Fibroblast of lung (primary cell): ENCODE measurements around the gene MFN2. TPM values are rescaled to one million over a fixed set of nuclear protein-coding genes. Genes with fewer than 3 reads are reported as not detected.

Experiments
- DNase-seq, 2 donors: peaks; one replicate each; pipeline versions ENCODE4 v3.0.0 to v3.0.0-alpha.2; 2010; ENCODE audit warnings: low read depth in 2 of 2
- H2AFZ ChIP-seq: 2 replicates; pipeline ENCODE4 v1.5.1; 2012; ENCODE audit warnings: low read length, control low read depth, inconsistent platforms
- H3K27ac ChIP-seq: 2 replicates; pipeline ENCODE4 v1.5.1; 2011; ENCODE audit warnings: low read length, control low read depth; ENCODE audit not compliant: insufficient read depth
- H3K27me3 ChIP-seq: 2 replicates; pipeline ENCODE4 v1.5.1; 2011; ENCODE audit warnings: mild to moderate bottlenecking, low read length; ENCODE audit not compliant: control insufficient read depth, insufficient read depth
- H3K36me3 ChIP-seq: 2 replicates; pipeline ENCODE4 v1.5.1; 2011; ENCODE audit warnings: low read length; ENCODE audit not compliant: control insufficient read depth, insufficient read depth
- H3K4me1 ChIP-seq: 2 replicates; pipeline ENCODE4 v1.5.1; 2011; ENCODE audit warnings: low read length; ENCODE audit not compliant: control insufficient read depth, insufficient read depth; ENCODE audit errors: extremely low read depth
- H3K4me2 ChIP-seq: 2 replicates; pipeline ENCODE4 v1.5.1; 2011; ENCODE audit warnings: low read length, control low read depth; ENCODE audit not compliant: insufficient read depth; ENCODE audit errors: extremely low read depth
- H3K4me3 ChIP-seq, 4 experiments: fragments of 200-600 bp in 1 of 4; sonication (generic) in 1 of 4; replicated peaks in 1 of 4; 2 replicates each; pipeline ENCODE4 v1.5.1; 2011 to 2016; ENCODE audit warnings: low read length in 4 of 4, low read depth in 3 of 4, mild to moderate bottlenecking in 3 of 4, control low read depth in 2 of 4, inconsistent platforms in 1 of 4, mixed read lengths in 1 of 4; ENCODE audit not compliant: insufficient read depth in 1 of 4; ENCODE audit errors: control extremely low read depth in 1 of 4
- H3K79me2 ChIP-seq: 2 replicates; pipeline ENCODE4 v1.5.1; 2012; ENCODE audit warnings: mild to moderate bottlenecking, low read length, inconsistent platforms; ENCODE audit not compliant: control insufficient read depth, insufficient read depth
- H3K9ac ChIP-seq: 2 replicates; pipeline ENCODE4 v1.5.1; 2011; ENCODE audit warnings: mild to moderate bottlenecking, low read length, control low read depth; ENCODE audit not compliant: insufficient read depth
- H3K9me3 ChIP-seq: 2 replicates; pipeline ENCODE4 v1.5.1; 2012; ENCODE audit warnings: low read depth, low read length; ENCODE audit not compliant: control insufficient read depth, insufficient read depth
- H4K20me1 ChIP-seq: 2 replicates; pipeline ENCODE4 v1.5.1; 2011; ENCODE audit warnings: low read length; ENCODE audit not compliant: control insufficient read depth, insufficient read depth; ENCODE audit errors: extremely low read depth
- EZH2 ChIP-seq: IDR thresholded peaks from 2 replicates; pipeline ENCODE4 v1.5.1; 2012; ENCODE audit warnings: low read length, control low read depth, mild to moderate bottlenecking; ENCODE audit errors: missing control alignments
- polyA plus RNA-seq, 2 donors: library from polyadenylated mRNA; depleted of rRNA in 1 of 2; stranded (reverse) in 1 of 2; unstranded in 1 of 2; fragments of >200 nt; gene quantifications; 2 replicates each; pipeline ENCODE4 v1.2.1, GENCODE V29; 2011 to 2012; ENCODE audit warnings: missing spikeins in 1 of 2
- total RNA-seq: library from RNA; depleted of rRNA; stranded (reverse); fragments of >200 nt; gene quantifications from 2 replicates; pipeline ENCODE4 v1.2.1, GENCODE V29; 2014
- TF ChIP-seq, protein P1 (sequence below), 2 donors: IDR thresholded peaks in 1 of 2; conservative IDR thresholded peaks in 1 of 2; 1 replicate in 1 of 2; 2 replicates in 1 of 2; pipeline ENCODE4 v1.5.1; 2011 to 2012; ENCODE audit warnings: low read length in 2 of 2, control low read depth in 1 of 2, inconsistent platforms in 1 of 2, low read depth in 1 of 2, mild to moderate bottlenecking in 1 of 2

MFN2 gene
- total and polyA plus RNA-seq, 2 donors (not counting 1 experiment from before 2014, with no cell fraction given), result 50.6 to 52.5 TPM

- TF ChIP-seq EZH2, result no peak
- TF ChIP-seq, protein P1, sequence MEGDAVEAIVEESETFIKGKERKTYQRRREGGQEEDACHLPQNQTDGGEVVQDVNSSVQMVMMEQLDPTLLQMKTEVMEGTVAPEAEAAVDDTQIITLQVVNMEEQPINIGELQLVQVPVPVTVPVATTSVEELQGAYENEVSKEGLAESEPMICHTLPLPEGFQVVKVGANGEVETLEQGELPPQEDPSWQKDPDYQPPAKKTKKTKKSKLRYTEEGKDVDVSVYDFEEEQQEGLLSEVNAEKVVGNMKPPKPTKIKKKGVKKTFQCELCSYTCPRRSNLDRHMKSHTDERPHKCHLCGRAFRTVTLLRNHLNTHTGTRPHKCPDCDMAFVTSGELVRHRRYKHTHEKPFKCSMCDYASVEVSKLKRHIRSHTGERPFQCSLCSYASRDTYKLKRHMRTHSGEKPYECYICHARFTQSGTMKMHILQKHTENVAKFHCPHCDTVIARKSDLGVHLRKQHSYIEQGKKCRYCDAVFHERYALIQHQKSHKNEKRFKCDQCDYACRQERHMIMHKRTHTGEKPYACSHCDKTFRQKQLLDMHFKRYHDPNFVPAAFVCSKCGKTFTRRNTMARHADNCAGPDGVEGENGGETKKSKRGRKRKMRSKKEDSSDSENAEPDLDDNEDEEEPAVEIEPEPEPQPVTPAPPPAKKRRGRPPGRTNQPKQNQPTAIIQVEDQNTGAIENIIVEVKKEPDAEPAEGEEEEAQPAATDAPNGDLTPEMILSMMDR (conservative IDR thresholded peaks at IDR 0.05 in 1 of 2, IDR thresholded peaks at IDR 0.05 in 1 of 2; ENCODE audit: low read depth in 1 of 2, low read length in 2 of 2), result no peak
- peaks cover 21% of the 10 kb centered on the region for H3K79me2 ChIP-seq
- no peaks in the 10 kb centered on the region for H3K9me3 ChIP-seq
- H3K36me3 ChIP-seq, result peaks cover 4% of the 10 kb centered on the region
- H3K27ac ChIP-seq, result peak overlapping the region; percentile 87
- DNase-seq, result no peak
- peak overlapping the region in 3 of 4 experiments; percentile 35 to 98 (median 42) for H3K4me3 ChIP-seq
- H3K9ac ChIP-seq, result peak overlapping the region; percentile 27
- H3K4me1 ChIP-seq, result peaks cover 16% of the 10 kb centered on the region
- H3K27me3 ChIP-seq, result no peaks in the 10 kb centered on the region
- H4K20me1 ChIP-seq, result no peaks in the 10 kb centered on the region
- peak overlapping the region; percentile 81 for H3K4me2 ChIP-seq
- peak overlapping the region; percentile 61 for H2AFZ ChIP-seq
Measured at GRCh38 chr1:11979028-11979850, 1.0 kb upstream of the MFN2 start.

DNA sequence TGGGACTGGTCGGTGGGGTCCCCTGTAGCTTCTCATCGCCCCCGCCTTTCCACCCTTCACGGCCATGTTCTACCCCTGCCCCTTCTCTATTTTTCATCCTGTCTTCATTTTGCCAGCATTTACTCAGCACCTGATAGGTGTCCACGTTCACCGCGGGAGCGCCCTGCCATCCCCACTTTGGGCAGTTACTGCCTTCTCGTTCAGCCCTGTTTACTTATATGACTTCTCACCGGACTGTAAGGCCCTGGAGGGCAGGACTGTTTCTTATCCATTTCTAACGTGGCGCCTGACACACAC, 380 bp downstream of the MFN2 start:
- peaks cover 26% of the 10 kb centered on the region for H3K79me2 ChIP-seq
- peak overlapping the region; percentile 74 for H3K9ac ChIP-seq
- no peaks in the 10 kb centered on the region for H3K9me3 ChIP-seq
- TF ChIP-seq EZH2, result no peak
- TF ChIP-seq, protein P1 (conservative IDR thresholded peaks at IDR 0.05 in 1 of 2, IDR thresholded peaks at IDR 0.05 in 1 of 2; ENCODE audit: low read depth in 1 of 2, low read length in 2 of 2), result no peak
- H3K27me3 ChIP-seq, result no peaks in the 10 kb centered on the region
- H2AFZ ChIP-seq, result no peak overlapping the region
- peaks cover 6% of the 10 kb centered on the region for H3K36me3 ChIP-seq
- H4K20me1 ChIP-seq, result no peaks in the 10 kb centered on the region
- peak overlapping the region; percentile 80 to 98 (median 94) for H3K4me3 ChIP-seq
- DNase-seq, result no peak
- H3K4me2 ChIP-seq, result peak overlapping the region; percentile 98
- H3K27ac ChIP-seq, result peak overlapping the region; percentile 87
- H3K4me1 ChIP-seq, result peaks cover 16% of the 10 kb centered on the region

GRCh38 chr1:11981378-11982009, 1.2 kb downstream of the MFN2 start:
- H3K27me3 ChIP-seq, result no peaks in the 10 kb centered on the region
- no peak overlapping the region for H2AFZ ChIP-seq
- TF ChIP-seq, protein P1 (conservative IDR thresholded peaks at IDR 0.05 in 1 of 2, IDR thresholded peaks at IDR 0.05 in 1 of 2; ENCODE audit: low read depth in 1 of 2, low read length in 2 of 2), result no peak
- no peak for TF ChIP-seq EZH2
- H3K9me3 ChIP-seq, result no peaks in the 10 kb centered on the region
- peak overlapping the region; percentile 80 to 98 (median 94) for H3K4me3 ChIP-seq
- peak overlapping the region; percentile 75 for H3K4me2 ChIP-seq
- H4K20me1 ChIP-seq, result no peaks in the 10 kb centered on the region
- peaks cover 6% of the 10 kb centered on the region for H3K36me3 ChIP-seq
- peaks cover 16% of the 10 kb centered on the region for H3K4me1 ChIP-seq
- H3K9ac ChIP-seq, result no peak overlapping the region
- H3K79me2 ChIP-seq, result peaks cover 30% of the 10 kb centered on the region
- no peak for DNase-seq
- peak overlapping the region; percentile 87 for H3K27ac ChIP-seq
